Breast epithelium (tissue), 4 donors: ENCODE results near the gene TOMM70. TPM values are rescaled to one million over a fixed set of nuclear protein-coding genes. Genes with fewer than 3 reads are reported as not detected.

Source experiments
- DNase-seq, 2 donors: peaks; one replicate each; pipeline ENCODE4 v3.0.0-alpha.2; 2019; ENCODE audit warnings: low spot score in 2 of 2
- H3K27ac ChIP-seq, 2 donors: fragments of 200-600 bp; sonication (generic) in 1 of 2; one replicate each; pipeline ENCODE4 v1.5.1; 2016 to 2019; ENCODE audit warnings: mild to moderate bottlenecking in 1 of 2
- H3K27me3 ChIP-seq, 2 donors: fragments of 200-600 bp; sonication (generic) in 1 of 2; one replicate each; pipeline versions ENCODE4 v1.5.1 to v1.6.0; 2017 to 2019; ENCODE audit warnings: control low read depth in 1 of 2, mild to moderate bottlenecking in 1 of 2
- H3K36me3 ChIP-seq: fragments of 200-600 bp; one replicate; pipeline ENCODE4 v1.5.1; 2019
- H3K4me1 ChIP-seq, 2 donors: fragments of 200-600 bp; sonication (generic); one replicate each; pipeline ENCODE4 v1.5.1; 2016 to 2019; ENCODE audit warnings: control low read depth in 1 of 2
- H3K4me3 ChIP-seq, 3 donors: fragments of 200-600 bp; sonication (generic); 1 replicate in 2 of 3; 2 replicates in 1 of 3; pipeline ENCODE4 v1.5.1; 2016 to 2019; ENCODE audit warnings: mild to moderate bottlenecking in 3 of 3, moderate library complexity in 2 of 3
- H3K9me3 ChIP-seq, 2 donors: fragments of 200-600 bp; sonication (generic) in 1 of 2; one replicate each; pipeline ENCODE4 v1.5.1; 2016 to 2019; ENCODE audit warnings: control low read depth in 1 of 2
- POLR2A ChIP-seq: fragments of 450-650 bp; IDR thresholded peaks from one replicate; pipeline ENCODE4 v1.6.1; 2016; ENCODE audit warnings: antibody characterized with exemption, mild to moderate bottlenecking, moderate library complexity
- POLR2AphosphoS5 ChIP-seq, 3 donors: sonication (generic); formaldehyde crosslinking; IDR thresholded peaks; one replicate each; pipeline ENCODE4 v1.6.1; 2017; ENCODE audit warnings: antibody characterized with exemption in 3 of 3
- intact Hi-C: fragments of 100-400 bp; cut with DNase I; formaldehyde crosslinking; loops from one replicate; pipeline ENCODE4 v1.15.1; 2023; ENCODE audit warnings: low total_unique reads
- total RNA-seq, 3 donors: library from RNA; depleted of rRNA; stranded (reverse); fragments of >200 nt; gene quantifications; one replicate each; pipeline ENCODE4 v1.1.0, GENCODE V29; 2016
- TF ChIP-seq, protein P1 (sequence below), 3 donors: fragments of 450-650 bp; IDR thresholded peaks; one replicate each; pipeline ENCODE4 v1.5.1; 2016 to 2017; ENCODE audit warnings: antibody characterized with exemption in 3 of 3, mild to moderate bottlenecking in 3 of 3, moderate library complexity in 3 of 3

TOMM70 gene
- total RNA-seq, 3 donors from 2014 or later: 47.9 to 59.7 (median 50.5) TPM

DNA sequence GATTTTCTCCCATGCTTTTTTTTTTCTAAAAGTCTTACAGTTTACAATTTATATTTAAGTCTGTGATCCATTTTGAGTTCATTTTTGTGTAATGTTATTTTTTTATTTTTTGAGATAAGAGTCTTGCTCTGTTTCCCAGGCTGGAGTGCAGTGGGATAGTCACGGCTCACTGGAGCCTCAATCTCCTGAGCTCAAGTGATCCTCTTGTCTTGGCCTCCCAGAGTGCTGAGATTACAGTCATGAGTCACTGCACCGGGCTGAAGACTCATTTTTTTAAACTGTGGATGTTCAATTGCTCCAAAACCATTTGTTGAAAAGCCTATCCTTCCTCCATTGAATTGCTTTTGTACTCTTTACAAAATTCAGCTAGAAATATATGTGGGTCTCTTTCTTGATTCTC, 20.0 kb upstream of the TOMM70 start:
- no peaks in the 10 kb centered on the region for H3K9me3 ChIP-seq
- H3K4me3 ChIP-seq: no peak overlapping the region
- H3K36me3 ChIP-seq: no peaks in the 10 kb centered on the region
- DNase-seq: no peak
- H3K4me1 ChIP-seq: no peaks in the 10 kb centered on the region
- no peaks in the 10 kb centered on the region for H3K27me3 ChIP-seq
- intact Hi-C loops: loop anchor here (5.0 kb wide), 1 partner anchor 721 kb away; no protein-coding TSS in a partner anchor
- TF ChIP-seq POLR2AphosphoS5 (IDR thresholded peaks at IDR 0.05): no peak
- TF ChIP-seq POLR2A: no peak
- TF ChIP-seq, protein P1, sequence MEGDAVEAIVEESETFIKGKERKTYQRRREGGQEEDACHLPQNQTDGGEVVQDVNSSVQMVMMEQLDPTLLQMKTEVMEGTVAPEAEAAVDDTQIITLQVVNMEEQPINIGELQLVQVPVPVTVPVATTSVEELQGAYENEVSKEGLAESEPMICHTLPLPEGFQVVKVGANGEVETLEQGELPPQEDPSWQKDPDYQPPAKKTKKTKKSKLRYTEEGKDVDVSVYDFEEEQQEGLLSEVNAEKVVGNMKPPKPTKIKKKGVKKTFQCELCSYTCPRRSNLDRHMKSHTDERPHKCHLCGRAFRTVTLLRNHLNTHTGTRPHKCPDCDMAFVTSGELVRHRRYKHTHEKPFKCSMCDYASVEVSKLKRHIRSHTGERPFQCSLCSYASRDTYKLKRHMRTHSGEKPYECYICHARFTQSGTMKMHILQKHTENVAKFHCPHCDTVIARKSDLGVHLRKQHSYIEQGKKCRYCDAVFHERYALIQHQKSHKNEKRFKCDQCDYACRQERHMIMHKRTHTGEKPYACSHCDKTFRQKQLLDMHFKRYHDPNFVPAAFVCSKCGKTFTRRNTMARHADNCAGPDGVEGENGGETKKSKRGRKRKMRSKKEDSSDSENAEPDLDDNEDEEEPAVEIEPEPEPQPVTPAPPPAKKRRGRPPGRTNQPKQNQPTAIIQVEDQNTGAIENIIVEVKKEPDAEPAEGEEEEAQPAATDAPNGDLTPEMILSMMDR (IDR thresholded peaks at IDR 0.05): no peak
- H3K27ac ChIP-seq: no peak overlapping the region

DNA sequence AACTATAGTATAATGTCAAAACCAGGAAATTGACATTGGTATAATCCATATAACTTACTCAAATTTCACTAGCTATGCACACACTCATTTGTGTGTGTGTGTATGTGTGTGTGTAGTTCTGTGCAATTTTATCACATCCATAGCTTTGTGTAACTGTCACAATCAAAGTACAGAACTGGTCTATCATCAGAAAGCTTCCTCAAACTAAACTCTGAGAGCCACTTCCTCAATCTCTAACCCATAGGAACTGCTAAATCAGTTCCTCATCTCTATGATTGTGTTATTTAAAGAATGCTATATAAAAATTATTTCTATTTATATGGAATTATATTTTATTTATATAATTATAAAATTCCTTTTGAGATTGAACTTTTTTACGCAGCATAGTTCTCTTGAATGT, 18.5 kb upstream of the TOMM70 start:
- no peak for TF ChIP-seq POLR2A
- TF ChIP-seq, protein P1 (IDR thresholded peaks at IDR 0.05): no peak
- no peak for TF ChIP-seq POLR2AphosphoS5 (IDR thresholded peaks at IDR 0.05)
- Histone ChIP-seq H3K27me3 (no peaks in the 10 kb centered on the region), H3K4me1 (no peaks in the 10 kb centered on the region), H3K27ac (no peak overlapping the region), H3K36me3 (no peaks in the 10 kb centered on the region), H3K9me3 (no peaks in the 10 kb centered on the region), H3K4me3 (no peak overlapping the region)
- DNase-seq: no peak
- intact Hi-C loops: no loop called here

DNA sequence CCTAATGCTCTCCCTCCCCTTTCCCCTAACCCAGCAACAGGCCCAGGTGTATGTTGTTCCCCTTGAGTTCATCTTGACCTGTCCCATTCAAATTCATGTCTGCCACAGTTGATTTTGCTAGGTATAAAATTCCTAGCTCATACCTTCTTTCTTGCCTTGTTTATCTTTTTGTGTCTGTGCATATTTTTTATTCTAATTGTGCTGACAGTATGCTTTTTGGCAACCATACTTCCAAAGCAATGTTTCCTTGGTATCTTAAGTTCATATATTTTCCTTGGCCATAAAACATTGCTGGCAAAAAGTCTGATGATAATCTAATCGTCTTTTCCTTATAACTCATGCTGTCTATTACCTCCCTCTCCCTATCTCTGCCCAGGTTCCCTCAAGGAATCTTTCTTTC, 16.0 kb upstream of the TOMM70 start:
- no peak for DNase-seq

DNA sequence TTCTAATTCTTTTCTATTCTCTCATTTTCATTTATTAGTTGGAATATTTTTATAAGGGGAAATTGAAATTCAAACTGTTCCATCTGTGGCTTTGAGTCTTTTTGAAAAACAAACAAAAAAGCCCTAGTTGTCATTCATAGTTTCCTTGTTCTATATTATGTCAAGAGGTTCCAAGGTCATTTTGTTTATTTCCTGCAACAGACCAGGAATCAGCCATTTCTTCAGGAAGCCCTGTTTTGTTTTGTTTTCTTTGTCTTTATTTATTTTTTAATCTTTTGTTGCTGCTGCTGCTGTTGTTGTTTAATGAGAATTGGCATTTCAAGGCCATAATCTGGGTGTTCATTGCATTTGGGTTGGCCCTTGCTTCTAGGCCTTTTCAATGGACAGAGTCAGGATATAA, 15.3 kb upstream of the TOMM70 start:
- intact Hi-C loops: no loop called here
- Histone ChIP-seq H3K9me3 (peaks cover 0 to 5% of the 10 kb centered on the region in 2 donors), H3K4me1 (no peaks in the 10 kb centered on the region), H3K27ac (no peak overlapping the region), H3K36me3 (no peaks in the 10 kb centered on the region), H3K27me3 (no peaks in the 10 kb centered on the region), H3K4me3 (no peak overlapping the region)
- no peak for DNase-seq
- TF ChIP-seq POLR2AphosphoS5 (IDR thresholded peaks at IDR 0.05) (no peak), POLR2A (no peak)
- TF ChIP-seq, protein P1 (IDR thresholded peaks at IDR 0.05): no peak

More for the DNA sequence above, 16.0 kb upstream of the TOMM70 start:
- no peaks in the 10 kb centered on the region for H3K36me3 ChIP-seq
- TF ChIP-seq, protein P1 (IDR thresholded peaks at IDR 0.05): no peak
- TF ChIP-seq POLR2AphosphoS5 (IDR thresholded peaks at IDR 0.05) (no peak), POLR2A (no peak)
- H3K27ac ChIP-seq: no peak overlapping the region
- H3K9me3 ChIP-seq: no peaks in the 10 kb centered on the region
- no peak overlapping the region for H3K4me3 ChIP-seq
- no peaks in the 10 kb centered on the region for H3K4me1 ChIP-seq
- H3K27me3 ChIP-seq: no peaks in the 10 kb centered on the region
- intact Hi-C loops: no loop called here

DNA sequence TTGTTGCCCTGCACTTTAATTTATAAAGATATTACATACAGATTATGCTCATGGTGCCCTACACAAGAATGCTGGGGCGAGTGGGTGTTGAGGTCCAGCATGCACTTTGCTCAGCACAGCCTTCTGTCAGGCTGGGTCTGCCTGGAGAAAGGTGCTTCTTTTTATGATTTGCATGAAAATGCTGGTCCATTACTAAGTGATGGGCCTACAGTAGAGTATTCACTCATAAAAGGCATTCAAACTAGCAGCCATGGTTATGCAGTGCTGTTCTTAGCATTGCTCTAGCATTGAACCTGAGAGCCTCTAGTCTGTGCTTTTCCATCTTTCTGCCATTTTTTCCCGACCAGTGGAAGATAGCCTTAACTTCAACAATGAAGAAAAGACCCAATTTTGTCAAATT, 12.7 kb upstream of the TOMM70 start:
- DNase-seq: no peak
- TF ChIP-seq, protein P1 (IDR thresholded peaks at IDR 0.05): no peak
- TF ChIP-seq POLR2AphosphoS5 (IDR thresholded peaks at IDR 0.05) (no peak), POLR2A (no peak)
- peaks cover 0 to 5% of the 10 kb centered on the region in 2 donors for H3K9me3 ChIP-seq
- H3K27ac ChIP-seq: no peak overlapping the region
- H3K4me3 ChIP-seq: no peak overlapping the region
- intact Hi-C loops: no loop called here
- no peaks in the 10 kb centered on the region for H3K36me3 ChIP-seq
- no peaks in the 10 kb centered on the region for H3K27me3 ChIP-seq
- no peaks in the 10 kb centered on the region for H3K4me1 ChIP-seq
